ENCODE measurements around the gene MYO1D.
"Not testable (repeated sequence)": the region's sequence is repeated elsewhere in the genome, so short reads cannot be mapped to it uniquely, and the experiment has no call there.

Gene MYO1D

GRCh38 chr17:32467949-32468348, 409.0 kb downstream of the MYO1D start:
- no peaks in the 10 kb centered on the region for H3K9me3 Mint-ChIP-seq
- H3K4me1 Mint-ChIP-seq (ENCODE audit: low read depth in 2 of 2), result no peaks in the 10 kb centered on the region
- ATAC-seq (replicated peaks) (no peak), DNase-seq (no peak)
- peaks cover 85% of the 10 kb centered on the region for H3K36me3 Mint-ChIP-seq (ENCODE audit: insufficient read depth)
- H3K27ac Mint-ChIP-seq, result no peak overlapping the region
- H3K4me3 Mint-ChIP-seq, result no peak overlapping the region
- no peaks in the 10 kb centered on the region for H3K27me3 Mint-ChIP-seq

GRCh38 chr17:32464374-32464773, 412.6 kb downstream of the MYO1D start:
- Mint-ChIP-seq H3K4me1 (ENCODE audit: low read depth in 2 of 2) (peaks cover 10 to 17% of the 10 kb centered on the region in 2 donors), H3K36me3 (ENCODE audit: insufficient read depth) (peaks cover 70% of the 10 kb centered on the region), H3K9me3 (no peaks in the 10 kb centered on the region), H3K4me3 (no peak overlapping the region), H3K27me3 (no peaks in the 10 kb centered on the region), H3K27ac (no peak overlapping the region)
- ATAC-seq (replicated peaks), result no peak
- DNase-seq, result no peak

GRCh38 chr17:32463304-32463703, 413.6 kb downstream of the MYO1D start:
- Mint-ChIP-seq H3K9me3 (no peaks in the 10 kb centered on the region), H3K27me3 (no peaks in the 10 kb centered on the region), H3K36me3 (ENCODE audit: insufficient read depth) (peaks cover 71% of the 10 kb centered on the region)

GRCh38 chr17:32461853-32462617, 414.9 kb downstream of the MYO1D start:
- H3K36me3 Mint-ChIP-seq (ENCODE audit: insufficient read depth), result peaks cover 71% of the 10 kb centered on the region
- DNase-seq, result peak; percentile 60 to 64 (median 63)
- peak; percentile 93 for ATAC-seq (replicated peaks)
- peak overlapping the region in 1 of 2 donors; percentile 58 for H3K27ac Mint-ChIP-seq
- H3K9me3 Mint-ChIP-seq, result no peaks in the 10 kb centered on the region
- peaks cover 14 to 24% of the 10 kb centered on the region in 2 donors for H3K4me1 Mint-ChIP-seq (ENCODE audit: low read depth in 2 of 2)
- no peaks in the 10 kb centered on the region for H3K27me3 Mint-ChIP-seq
- no peak overlapping the region for H3K4me3 Mint-ChIP-seq

More at GRCh38 chr17:32463304-32463703, 413.6 kb downstream of the MYO1D start:
- DNase-seq, result no peak
- no peak for ATAC-seq (replicated peaks)
- Mint-ChIP-seq H3K4me3 (no peak overlapping the region), H3K4me1 (ENCODE audit: low read depth in 2 of 2) (peaks cover 13 to 20% of the 10 kb centered on the region in 2 donors), H3K27ac (no peak overlapping the region)

DNA sequence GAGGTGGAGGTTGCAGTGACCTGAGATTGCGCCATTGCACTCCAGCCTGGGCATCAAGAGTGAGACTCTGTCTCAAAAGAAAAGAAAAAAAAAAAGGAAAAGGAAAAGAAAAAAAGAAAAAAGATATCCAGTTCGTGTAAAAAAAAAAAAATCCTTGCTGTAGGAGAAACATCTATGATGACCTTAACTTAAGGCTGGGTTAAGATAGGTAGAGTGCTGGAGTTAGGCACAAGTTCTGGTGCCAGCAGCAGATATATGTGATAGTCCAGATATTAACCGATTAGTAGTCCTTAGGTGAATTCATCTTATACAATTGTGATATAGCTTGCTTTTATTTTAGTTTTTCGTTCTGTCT, 415.4 kb downstream of the MYO1D start:
- Mint-ChIP-seq H3K27me3 (no peaks in the 10 kb centered on the region), H3K36me3 (ENCODE audit: insufficient read depth) (peaks cover 72% of the 10 kb centered on the region), H3K27ac (peak overlapping the region in 1 of 2 donors; percentile 58), H3K4me1 (ENCODE audit: low read depth in 2 of 2) (peaks cover 15 to 24% of the 10 kb centered on the region in 2 donors), H3K9me3 (no peaks in the 10 kb centered on the region), H3K4me3 (no peak overlapping the region)
- peak; percentile 9 for ATAC-seq (replicated peaks)
- DNase-seq, result no peak

GRCh38 chr17:32460054-32460453, 416.9 kb downstream of the MYO1D start:
- DNase-seq (no peak), ATAC-seq (replicated peaks) (no peak)
- Mint-ChIP-seq H3K4me1 (ENCODE audit: low read depth in 2 of 2) (peaks cover 15 to 24% of the 10 kb centered on the region in 2 donors), H3K27me3 (no peaks in the 10 kb centered on the region), H3K4me3 (no peak overlapping the region), H3K27ac (peak overlapping the region; percentile 25 to 44), H3K36me3 (ENCODE audit: insufficient read depth) (peaks cover 73% of the 10 kb centered on the region), H3K9me3 (no peaks in the 10 kb centered on the region)

DNA sequence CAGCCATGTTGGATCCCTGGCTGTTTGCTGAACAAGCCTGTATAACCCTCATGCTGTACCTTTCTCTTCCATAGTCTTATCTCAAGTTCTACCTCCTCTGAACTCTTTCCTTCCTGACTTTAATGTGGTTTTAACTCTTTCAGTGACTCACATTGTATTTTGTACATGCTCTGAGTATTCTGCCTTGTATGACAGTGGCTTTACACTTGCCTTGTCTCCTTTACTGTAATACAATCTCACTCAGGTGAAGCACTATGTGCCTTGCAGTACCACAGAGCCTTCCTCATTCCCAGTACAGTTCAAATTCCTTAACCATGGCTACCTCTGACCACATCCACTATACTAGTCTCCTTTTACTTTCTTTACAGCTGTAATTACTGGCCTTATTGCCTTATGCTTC, 418.6 kb downstream of the MYO1D start:
- ATAC-seq (replicated peaks) (no peak), DNase-seq (no peak)
- Mint-ChIP-seq H3K27me3 (no peaks in the 10 kb centered on the region), H3K9me3 (no peaks in the 10 kb centered on the region), H3K27ac (peak overlapping the region in 1 of 2 donors; percentile 0), H3K4me3 (no peak overlapping the region), H3K36me3 (ENCODE audit: insufficient read depth) (peaks cover 77% of the 10 kb centered on the region), H3K4me1 (ENCODE audit: low read depth in 2 of 2) (peaks cover 21 to 24% of the 10 kb centered on the region in 2 donors)

DNA sequence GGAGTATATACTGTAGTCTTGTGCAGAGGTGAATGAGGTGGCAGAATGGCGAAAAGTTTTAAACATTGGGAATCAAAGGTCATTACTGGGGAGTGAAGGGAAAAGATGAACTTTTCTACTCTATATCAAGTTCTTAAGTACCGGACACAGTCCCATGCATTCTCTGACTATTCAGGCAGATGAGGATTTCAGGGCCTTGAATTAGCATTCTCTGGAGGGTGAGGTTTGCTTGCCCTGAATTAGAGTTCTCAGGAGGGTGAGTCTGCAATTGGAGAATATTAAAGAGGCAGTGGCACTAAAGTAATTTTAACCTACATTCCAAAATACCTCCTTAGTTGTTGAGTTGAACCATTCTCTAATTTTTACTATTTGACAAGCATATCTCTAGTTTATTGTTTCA, 423.6 kb downstream of the MYO1D start:
- Mint-ChIP-seq H3K36me3 (ENCODE audit: insufficient read depth) (peaks cover 98% of the 10 kb centered on the region), H3K27me3 (no peaks in the 10 kb centered on the region), H3K27ac (peak overlapping the region in 1 of 2 donors; percentile 35), H3K4me1 (ENCODE audit: low read depth in 2 of 2) (peaks cover 12 to 28% of the 10 kb centered on the region in 2 donors), H3K4me3 (no peak overlapping the region), H3K9me3 (no peaks in the 10 kb centered on the region)
- DNase-seq (no peak), ATAC-seq (replicated peaks) (no peak)

- H3K4me3 Mint-ChIP-seq, result no peak overlapping the region
- H3K4me1 Mint-ChIP-seq (ENCODE audit: low read depth in 2 of 2), result peaks cover 11 to 26% of the 10 kb centered on the region in 2 donors
- DNase-seq (no peak), ATAC-seq (replicated peaks) (no peak)
- H3K36me3 Mint-ChIP-seq (ENCODE audit: insufficient read depth), result peaks cover 94% of the 10 kb centered on the region
- no peaks in the 10 kb centered on the region for H3K9me3 Mint-ChIP-seq
- peak overlapping the region; percentile 26 to 71 for H3K27ac Mint-ChIP-seq
- H3K27me3 Mint-ChIP-seq, result no peaks in the 10 kb centered on the region
Measured at GRCh38 chr17:32452281-32452680, 424.6 kb downstream of the MYO1D start.

DNA sequence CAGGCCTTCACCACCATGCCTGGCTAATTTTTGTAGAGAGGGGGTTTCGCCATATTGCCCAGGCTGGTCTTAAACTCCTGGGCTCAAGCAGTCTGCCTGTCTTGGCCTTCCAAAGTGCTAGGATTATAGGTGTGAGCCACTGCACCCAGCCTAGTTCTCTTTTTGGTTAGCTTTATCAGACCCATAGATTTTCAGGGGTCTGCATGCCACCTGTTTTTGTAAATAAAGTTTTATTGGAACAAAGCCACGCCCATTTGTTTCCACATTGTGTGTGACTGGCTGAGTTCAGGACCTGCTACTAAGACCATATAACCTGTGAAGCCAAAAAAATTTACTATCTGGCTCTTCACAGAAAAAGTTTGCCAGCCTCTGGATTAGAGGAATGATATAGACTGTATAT, 425.0 kb downstream of the MYO1D start:
- Mint-ChIP-seq H3K27ac (peak overlapping the region; percentile 26 to 71), H3K4me1 (ENCODE audit: low read depth in 2 of 2) (peaks cover 10 to 30% of the 10 kb centered on the region in 2 donors), H3K4me3 (no peak overlapping the region), H3K36me3 (ENCODE audit: insufficient read depth) (peaks cover 94% of the 10 kb centered on the region), H3K9me3 (no peaks in the 10 kb centered on the region), H3K27me3 (no peaks in the 10 kb centered on the region)
- ATAC-seq (replicated peaks) (no peak), DNase-seq (no peak)

GRCh38 chr17:32450379-32450778, 426.5 kb downstream of the MYO1D start:
- not testable (repeated sequence) for DNase-seq; H3K9me3 Mint-ChIP-seq; H3K27ac Mint-ChIP-seq; H3K27me3 Mint-ChIP-seq; ATAC-seq (replicated peaks); H3K4me3 Mint-ChIP-seq
- Mint-ChIP-seq H3K36me3 (ENCODE audit: insufficient read depth) (peaks cover 86% of the 10 kb centered on the region), H3K4me1 (ENCODE audit: low read depth in 2 of 2) (peaks cover 18 to 45% of the 10 kb centered on the region in 2 donors)

GRCh38 chr17:32449963-32450362, 427.0 kb downstream of the MYO1D start:
- no peak for ATAC-seq (replicated peaks)
- DNase-seq, result no peak
- H3K36me3 Mint-ChIP-seq (ENCODE audit: insufficient read depth), result peaks cover 86% of the 10 kb centered on the region
- no peaks in the 10 kb centered on the region for H3K27me3 Mint-ChIP-seq
- no peaks in the 10 kb centered on the region for H3K9me3 Mint-ChIP-seq
- H3K4me1 Mint-ChIP-seq (ENCODE audit: low read depth in 2 of 2), result peaks cover 22 to 49% of the 10 kb centered on the region in 2 donors
- H3K4me3 Mint-ChIP-seq, result no peak overlapping the region
- H3K27ac Mint-ChIP-seq, result peak overlapping the region in 1 of 2 donors; percentile 12

DNA sequence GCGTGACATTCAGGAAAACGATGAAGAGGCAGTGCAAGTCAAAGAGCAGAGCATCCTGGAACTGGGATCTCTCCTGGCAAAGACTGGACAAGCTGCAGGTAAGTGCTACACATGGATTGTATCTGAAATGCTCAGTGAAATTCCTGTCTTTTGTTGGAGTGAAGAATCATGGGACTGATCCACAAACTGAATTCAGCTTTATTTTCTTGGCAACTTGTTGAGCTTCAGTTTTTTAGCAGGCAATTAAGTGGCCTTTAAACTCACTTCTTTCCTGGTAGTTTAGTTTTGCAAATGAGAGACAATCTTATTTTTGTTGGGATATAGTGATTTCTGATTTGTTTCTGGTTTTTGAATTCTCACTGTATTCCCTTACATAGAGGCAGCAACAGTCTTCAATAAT, 430.0 kb downstream of the MYO1D start:
- Mint-ChIP-seq H3K36me3 (ENCODE audit: insufficient read depth) (peaks cover 66% of the 10 kb centered on the region), H3K4me1 (ENCODE audit: low read depth in 2 of 2) (peaks cover 22 to 40% of the 10 kb centered on the region in 2 donors), H3K27ac (no peak overlapping the region), H3K27me3 (no peaks in the 10 kb centered on the region), H3K9me3 (no peaks in the 10 kb centered on the region), H3K4me3 (peak overlapping the region; percentile 37 to 78)
- no peak for DNase-seq
- no peak for ATAC-seq (replicated peaks)

GRCh38 chr17:32445971-32446370, 431.0 kb downstream of the MYO1D start:
- Mint-ChIP-seq H3K4me1 (ENCODE audit: low read depth in 2 of 2) (peaks cover 22 to 36% of the 10 kb centered on the region in 2 donors), H3K4me3 (peak overlapping the region; percentile 78 to 89), H3K27me3 (no peaks in the 10 kb centered on the region), H3K9me3 (no peaks in the 10 kb centered on the region), H3K27ac (peak overlapping the region; percentile 20 to 89), H3K36me3 (ENCODE audit: insufficient read depth) (peaks cover 57% of the 10 kb centered on the region)
- no peak for ATAC-seq (replicated peaks)
- no peak for DNase-seq

Measured in effector memory CD8-positive, alpha-beta T cell (primary cell).